Neural cell (in vitro differentiated cells): ENCODE results near the gene GPR21.

Experiments
- CTCF ChIP-seq: fragments of 450-650 bp; IDR thresholded peaks from 2 replicates; pipeline ENCODE4 v1.5.1; 2014; ENCODE audit warnings: antibody characterized with exemption, mild to moderate bottlenecking, moderate library complexity; ENCODE audit not compliant: poor library complexity, severe bottlenecking
- EZH2 ChIP-seq: fragments of 200-600, 300-800 bp; shearing (Covaris generic), sonication (generic); IDR thresholded peaks from 2 replicates; pipeline ENCODE4 v1.6.1; 2014; ENCODE audit warnings: antibody characterized with exemption, low read length, borderline replicate concordance, mild to moderate bottlenecking; ENCODE audit not compliant: insufficient read depth, poor library complexity, severe bottlenecking
- POLR2AphosphoS5 ChIP-seq: IDR thresholded peaks from 2 replicates; pipeline ENCODE4 v1.6.1; 2012
- SMC3 ChIP-seq: fragments of 450-650 bp; conservative IDR thresholded peaks from 2 replicates; pipeline ENCODE4 v1.6.1; 2014; ENCODE audit warnings: antibody characterized with exemption, mild to moderate bottlenecking, moderate library complexity; ENCODE audit not compliant: poor library complexity

- no peak for TF ChIP-seq CTCF
- TF ChIP-seq EZH2, result no peak
- no peak for TF ChIP-seq POLR2AphosphoS5
- no peak for TF ChIP-seq SMC3
Measured at GRCh38 chr9:123084256-123084655, 50.8 kb downstream of the GPR21 start.
